Trophoblast cell (in vitro differentiated cells and primary cell): ENCODE data around the gene GLRA3.

ENCODE experiments used
- DNase-seq, 2 donors: peaks; one replicate each; pipeline ENCODE4 v3.0.0-alpha.2; 2016
- H2AFZ ChIP-seq: 2 replicates; pipeline ENCODE4 v1.6.1; 2013; ENCODE audit warnings: low read length, moderate library complexity, mild to moderate bottlenecking; ENCODE audit not compliant: insufficient read depth, poor library complexity
- H2AK5ac ChIP-seq: 2 replicates; pipeline ENCODE4 v1.6.1; 2013; ENCODE audit warnings: mild to moderate bottlenecking, low read length
- H2BK120ac ChIP-seq: 2 replicates; pipeline ENCODE4 v1.6.1; 2013; ENCODE audit warnings: low read length, mild to moderate bottlenecking, moderate library complexity; ENCODE audit not compliant: insufficient read depth, poor library complexity
- H2BK12ac ChIP-seq: 2 replicates; pipeline ENCODE4 v1.6.1; 2013; ENCODE audit warnings: mild to moderate bottlenecking, low read length, moderate library complexity
- H2BK5ac ChIP-seq: 2 replicates; pipeline ENCODE4 v1.6.1; 2013; ENCODE audit warnings: low read length, low read depth, moderate library complexity, mild to moderate bottlenecking; ENCODE audit not compliant: poor library complexity
- H3K14ac ChIP-seq: 2 replicates; pipeline ENCODE4 v1.6.1; 2013; ENCODE audit warnings: mild to moderate bottlenecking, low read length
- H3K18ac ChIP-seq: 2 replicates; pipeline ENCODE4 v1.6.1; 2013; ENCODE audit warnings: mild to moderate bottlenecking, low read length
- H3K23ac ChIP-seq: 2 replicates; pipeline ENCODE4 v1.6.1; 2013; ENCODE audit warnings: low read length
- H3K27ac ChIP-seq: 2 replicates; pipeline ENCODE4 v1.5.1; 2013; ENCODE audit warnings: low read depth, mild to moderate bottlenecking, inconsistent platforms, low read length, moderate library complexity
- H3K27me3 ChIP-seq: 2 replicates; pipeline ENCODE4 v1.6.1; 2013; ENCODE audit warnings: inconsistent platforms, mild to moderate bottlenecking, low read length, moderate library complexity; ENCODE audit not compliant: insufficient read depth
- H3K36me3 ChIP-seq, 2 experiments: 1 replicate in 1 of 2; 2 replicates in 1 of 2; pipeline ENCODE4 v1.6.1; 2013; ENCODE audit warnings: low read length in 2 of 2, mild to moderate bottlenecking in 2 of 2, moderate library complexity in 1 of 2; ENCODE audit not compliant: insufficient read depth in 2 of 2, control insufficient read depth in 1 of 2
- H3K4ac ChIP-seq: 2 replicates; pipeline ENCODE4 v1.6.1; 2013; ENCODE audit warnings: low read depth, mild to moderate bottlenecking, low read length, moderate library complexity
- H3K4me1 ChIP-seq, 2 experiments: 1 replicate in 1 of 2; 2 replicates in 1 of 2; pipeline ENCODE4 v1.6.1; 2013; ENCODE audit warnings: low read length in 2 of 2, mild to moderate bottlenecking in 2 of 2, moderate library complexity in 1 of 2; ENCODE audit not compliant: insufficient read depth in 2 of 2, control insufficient read depth in 1 of 2
- H3K4me2 ChIP-seq: 2 replicates; pipeline ENCODE4 v1.6.1; 2013; ENCODE audit warnings: inconsistent platforms, mild to moderate bottlenecking, low read length, moderate library complexity
- H3K4me3 ChIP-seq: 2 replicates; pipeline ENCODE4 v1.5.1; 2013; ENCODE audit warnings: mild to moderate bottlenecking, low read depth, low read length, inconsistent platforms
- H3K79me1 ChIP-seq: one replicate; pipeline ENCODE4 v1.6.1; 2013; ENCODE audit warnings: low read length
- H3K79me2 ChIP-seq: 2 replicates; pipeline ENCODE4 v1.6.1; 2013; ENCODE audit warnings: low read length, mild to moderate bottlenecking; ENCODE audit not compliant: control insufficient read depth, insufficient read depth, poor library complexity
- H3K9ac ChIP-seq: 2 replicates; pipeline ENCODE4 v1.6.1; 2013; ENCODE audit warnings: mild to moderate bottlenecking, low read length
- H3K9me3 ChIP-seq: 2 replicates; pipeline ENCODE4 v1.6.1; 2013; ENCODE audit warnings: low read depth, mild to moderate bottlenecking, control low read depth, inconsistent platforms, low read length; ENCODE audit not compliant: insufficient read depth
- H4K12ac ChIP-seq: 2 replicates; pipeline ENCODE4 v1.6.1; 2013; ENCODE audit warnings: low read depth, mild to moderate bottlenecking, low read length, moderate library complexity
- H4K8ac ChIP-seq: 2 replicates; pipeline ENCODE4 v1.6.1; 2013; ENCODE audit warnings: low read depth, mild to moderate bottlenecking, low read length, moderate library complexity
- H4K91ac ChIP-seq: one replicate; pipeline ENCODE4 v1.6.1; 2013; ENCODE audit warnings: low read depth, mild to moderate bottlenecking, low read length, moderate library complexity
- WGBS: extraction: QIAGEN DNeasy Blood & Tissue Kit; methylation state at CpG from one replicate; pipeline ENCODE4 v1.1.7; 2013; ENCODE audit warnings: missing lambda C conversion rate; ENCODE audit not compliant: insufficient read length, insufficient coverage; ENCODE audit errors: extremely low coverage; 5-methylcytosine and 5-hydroxymethylcytosine counted together

GLRA3 gene

DNA sequence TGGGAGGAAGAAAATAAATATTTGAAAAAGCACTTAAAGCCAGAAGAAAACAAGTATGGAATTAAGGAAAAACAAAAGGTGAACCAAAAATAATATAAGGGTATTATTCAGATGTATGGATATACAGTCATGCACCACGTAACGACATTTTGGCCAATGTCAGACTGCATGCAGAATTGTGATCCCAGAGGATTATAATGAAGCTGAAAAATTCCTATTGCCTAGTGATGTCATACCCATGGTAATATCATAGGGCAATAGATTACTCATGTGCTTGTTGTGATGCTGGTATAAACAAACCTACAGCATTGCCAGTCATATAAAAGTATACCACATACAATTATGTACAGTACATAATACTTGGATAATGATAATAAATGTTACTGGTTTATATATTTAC is 20.9 kb downstream of the GLRA3 start:
- H3K4me3 ChIP-seq, result no peak overlapping the region
- no peak overlapping the region for H3K4ac ChIP-seq
- H3K27me3 ChIP-seq, result no peaks in the 10 kb centered on the region
- H3K27ac ChIP-seq, result no peak overlapping the region
- no peak overlapping the region for H2BK120ac ChIP-seq
- H3K14ac ChIP-seq, result no peak overlapping the region
- no peak overlapping the region for H4K12ac ChIP-seq
- H3K18ac ChIP-seq, result no peak overlapping the region
- no peak overlapping the region for H3K23ac ChIP-seq
- H4K91ac ChIP-seq, result no peak overlapping the region
- H3K79me1 ChIP-seq, result no peaks in the 10 kb centered on the region
- WGBS, result no CpG with 5 or more reads among the region's 2 CpGs
- H3K4me1 ChIP-seq, result no peaks in the 10 kb centered on the region
- no peak overlapping the region for H2BK12ac ChIP-seq
- no peak overlapping the region for H4K8ac ChIP-seq
- H3K9me3 ChIP-seq, result no peaks in the 10 kb centered on the region
- H3K79me2 ChIP-seq, result no peaks in the 10 kb centered on the region
- no peak overlapping the region for H2AK5ac ChIP-seq
- H3K36me3 ChIP-seq, result no peaks in the 10 kb centered on the region
- H3K9ac ChIP-seq, result no peak overlapping the region
- no peak overlapping the region for H2BK5ac ChIP-seq
- no peak overlapping the region for H2AFZ ChIP-seq
- peak; percentile 14 to 79 for DNase-seq
- no peak overlapping the region for H3K4me2 ChIP-seq

GRCh38 chr4:174805746-174806145 is 23.3 kb downstream of the GLRA3 start:
- no peak overlapping the region for H3K23ac ChIP-seq
- H2BK5ac ChIP-seq, result no peak overlapping the region
- no peaks in the 10 kb centered on the region for H3K27me3 ChIP-seq
- H4K8ac ChIP-seq, result no peak overlapping the region
- H3K4me2 ChIP-seq, result no peak overlapping the region
- H3K4me3 ChIP-seq, result no peak overlapping the region
- H3K9ac ChIP-seq, result no peak overlapping the region
- H3K18ac ChIP-seq, result no peak overlapping the region
- no peak overlapping the region for H3K14ac ChIP-seq
- no peak overlapping the region for H3K27ac ChIP-seq
- no peaks in the 10 kb centered on the region for H3K79me1 ChIP-seq
- H4K91ac ChIP-seq, result no peak overlapping the region
- no peak overlapping the region for H2BK120ac ChIP-seq
- H3K4ac ChIP-seq, result no peak overlapping the region
- H3K9me3 ChIP-seq, result no peaks in the 10 kb centered on the region
- H3K36me3 ChIP-seq, result no peaks in the 10 kb centered on the region
- no peaks in the 10 kb centered on the region for H3K4me1 ChIP-seq
- H2AK5ac ChIP-seq, result no peak overlapping the region
- H3K79me2 ChIP-seq, result no peaks in the 10 kb centered on the region
- no peak overlapping the region for H2AFZ ChIP-seq
- H2BK12ac ChIP-seq, result no peak overlapping the region
- H4K12ac ChIP-seq, result no peak overlapping the region
- DNase-seq, result no peak
- no CpG with 5 or more reads among the region's 1 CpG for WGBS

GRCh38 chr4:174794543-174795094 is 34.4 kb downstream of the GLRA3 start:
- no CpG with 5 or more reads among the region's 3 CpGs for WGBS
- H3K36me3 ChIP-seq, result no peaks in the 10 kb centered on the region
- no peaks in the 10 kb centered on the region for H3K4me1 ChIP-seq
- H3K23ac ChIP-seq, result no peak overlapping the region
- no peak overlapping the region for H3K4me2 ChIP-seq
- no peaks in the 10 kb centered on the region for H3K9me3 ChIP-seq
- no peaks in the 10 kb centered on the region for H3K79me1 ChIP-seq
- H3K14ac ChIP-seq, result no peak overlapping the region
- no peak overlapping the region for H3K27ac ChIP-seq
- H2AK5ac ChIP-seq, result no peak overlapping the region
- no peak overlapping the region for H2BK5ac ChIP-seq
- H4K12ac ChIP-seq, result no peak overlapping the region
- no peaks in the 10 kb centered on the region for H3K27me3 ChIP-seq
- H3K4ac ChIP-seq, result no peak overlapping the region
- no peak overlapping the region for H3K4me3 ChIP-seq
- no peak for DNase-seq
- H4K91ac ChIP-seq, result no peak overlapping the region
- no peaks in the 10 kb centered on the region for H3K79me2 ChIP-seq
- no peak overlapping the region for H3K9ac ChIP-seq
- H4K8ac ChIP-seq, result no peak overlapping the region
- no peak overlapping the region for H3K18ac ChIP-seq
- H2BK12ac ChIP-seq, result no peak overlapping the region
- H2AFZ ChIP-seq, result no peak overlapping the region
- H2BK120ac ChIP-seq, result no peak overlapping the region

- Histone ChIP-seq H3K18ac (no peak overlapping the region), H2BK5ac (no peak overlapping the region), H3K79me1 (no peaks in the 10 kb centered on the region), H3K9ac (no peak overlapping the region), H3K79me2 (no peaks in the 10 kb centered on the region), H2AFZ (no peak overlapping the region), H3K4me2 (no peak overlapping the region), H4K8ac (no peak overlapping the region), H4K91ac (no peak overlapping the region), H3K14ac (no peak overlapping the region), H2AK5ac (no peak overlapping the region), H3K23ac (no peak overlapping the region), H3K36me3 (no peaks in the 10 kb centered on the region), H3K4me3 (no peak overlapping the region), H4K12ac (no peak overlapping the region), H3K4ac (no peak overlapping the region), H3K4me1 (no peaks in the 10 kb centered on the region), H3K27me3 (no peaks in the 10 kb centered on the region), H2BK120ac (no peak overlapping the region), H2BK12ac (no peak overlapping the region), H3K9me3 (no peaks in the 10 kb centered on the region), H3K27ac (no peak overlapping the region)
- no peak for DNase-seq
Observed at GRCh38 chr4:174789657-174790056, 39.4 kb downstream of the GLRA3 start.
